ENCODE measurements around the gene ADAMTS2. TPM values are rescaled to one million over a fixed set of nuclear protein-coding genes. Genes with fewer than 3 reads are reported as not detected.

ADAMTS2 gene
- polyA plus RNA-seq, 3 donors: 0.74 to 2.3 TPM; not detected in 1

- Mint-ChIP-seq H3K4me3 (no peak overlapping the region), H3K36me3 (no peaks in the 10 kb centered on the region), H3K27me3 (ENCODE audit: low read depth in 3 of 3) (peaks cover 3 to 19% (median 5%) of the 10 kb centered on the region in 3 donors), H3K9me3 (no peaks in the 10 kb centered on the region), H3K4me1 (no peaks in the 10 kb centered on the region), H3K27ac (no peak overlapping the region)
- no peaks in the 10 kb centered on the region for H3K36me3 ChIP-seq (replicated peaks in 1 of 2; ENCODE audit: control insufficient read depth in 1 of 2, insufficient read depth in 2 of 2, low read length in 2 of 2)
- TF ChIP-seq CTCF (IDR thresholded peaks at IDR 0.05): no peak
- no peak overlapping the region for H3K4me3 ChIP-seq (replicated peaks in 1 of 3; ENCODE audit: low read depth in 2 of 3, low read length in 3 of 3)
- H4K20me1 ChIP-seq (ENCODE audit: insufficient read depth, low read length): no peaks in the 10 kb centered on the region
- no peak overlapping the region for H2AFZ ChIP-seq (ENCODE audit: insufficient read depth, low read depth, low read length, poor library complexity, severe bottlenecking)
- WGBS (ENCODE audit: insufficient coverage): 60% methylated on average over 16 of the region's 21 CpGs
- H3K27me3 ChIP-seq (ENCODE audit: control insufficient read depth in 2 of 2, insufficient read depth in 2 of 2, low read length in 2 of 2): no peaks in the 10 kb centered on the region
- H3K4me2 ChIP-seq (replicated peaks; ENCODE audit: extremely low read depth, low read length, poor library complexity, severe bottlenecking): no peak overlapping the region
- no peaks in the 10 kb centered on the region for H3K9me3 ChIP-seq (replicated peaks in 1 of 2; ENCODE audit: control insufficient read depth in 1 of 2, insufficient read depth in 1 of 2, low read length in 2 of 2)
- no peak overlapping the region for H3K9ac ChIP-seq (ENCODE audit: insufficient read depth, low read length, poor library complexity, severe bottlenecking)
- H3K27ac ChIP-seq (ENCODE audit: low read depth in 1 of 2, low read length in 2 of 2): no peak overlapping the region
- intact Hi-C loops (cut with micrococcal nuclease): no loop called here
- no peaks in the 10 kb centered on the region for H3K4me1 ChIP-seq (ENCODE audit: control insufficient read depth in 1 of 2, insufficient read depth in 2 of 2, low read length in 2 of 2)
- no peak for DNase-seq
- no peaks in the 10 kb centered on the region for H3K79me2 ChIP-seq (ENCODE audit: insufficient read depth, low read length)
These were observed 83.7 kb downstream of the ADAMTS2 start for GRCh38 chr5:179261301-179262125.

GRCh38 chr5:179260324-179261070, 84.8 kb downstream of the ADAMTS2 start:
- H3K36me3 Mint-ChIP-seq: no peaks in the 10 kb centered on the region
- 92% methylated on average over 23 of the region's 27 CpGs for WGBS (ENCODE audit: insufficient coverage)
- H2AFZ ChIP-seq (ENCODE audit: insufficient read depth, low read depth, low read length, poor library complexity, severe bottlenecking): no peak overlapping the region
- no peaks in the 10 kb centered on the region for H3K36me3 ChIP-seq (replicated peaks in 1 of 2; ENCODE audit: control insufficient read depth in 1 of 2, insufficient read depth in 2 of 2, low read length in 2 of 2)
- DNase-seq: no peak
- no peaks in the 10 kb centered on the region for H3K79me2 ChIP-seq (ENCODE audit: insufficient read depth, low read length)
- no peaks in the 10 kb centered on the region for H4K20me1 ChIP-seq (ENCODE audit: insufficient read depth, low read length)
- no peaks in the 10 kb centered on the region for H3K27me3 ChIP-seq (ENCODE audit: control insufficient read depth in 2 of 2, insufficient read depth in 2 of 2, low read length in 2 of 2)
- no peaks in the 10 kb centered on the region for H3K9me3 ChIP-seq (replicated peaks in 1 of 2; ENCODE audit: control insufficient read depth in 1 of 2, insufficient read depth in 1 of 2, low read length in 2 of 2)
- H3K27me3 Mint-ChIP-seq (ENCODE audit: low read depth in 3 of 3): peaks cover 2 to 12% (median 5%) of the 10 kb centered on the region in 3 donors
- H3K4me1 Mint-ChIP-seq: no peaks in the 10 kb centered on the region
- no peak overlapping the region for H3K9ac ChIP-seq (ENCODE audit: insufficient read depth, low read length, poor library complexity, severe bottlenecking)
- H3K4me2 ChIP-seq (replicated peaks; ENCODE audit: extremely low read depth, low read length, poor library complexity, severe bottlenecking): no peak overlapping the region
- H3K9me3 Mint-ChIP-seq: no peaks in the 10 kb centered on the region
- H3K27ac Mint-ChIP-seq: no peak overlapping the region
- intact Hi-C loops (cut with micrococcal nuclease): no loop called here
- H3K4me1 ChIP-seq (ENCODE audit: control insufficient read depth in 1 of 2, insufficient read depth in 2 of 2, low read length in 2 of 2): no peaks in the 10 kb centered on the region
- TF ChIP-seq CTCF (IDR thresholded peaks at IDR 0.05): no peak
- H3K4me3 Mint-ChIP-seq: no peak overlapping the region
- H3K27ac ChIP-seq (ENCODE audit: low read depth in 1 of 2, low read length in 2 of 2): no peak overlapping the region
- no peak overlapping the region for H3K4me3 ChIP-seq (replicated peaks in 1 of 3; ENCODE audit: low read depth in 2 of 3, low read length in 3 of 3)
